ENCODE data around the gene PLA2G4D.

Gene PLA2G4D

DNA sequence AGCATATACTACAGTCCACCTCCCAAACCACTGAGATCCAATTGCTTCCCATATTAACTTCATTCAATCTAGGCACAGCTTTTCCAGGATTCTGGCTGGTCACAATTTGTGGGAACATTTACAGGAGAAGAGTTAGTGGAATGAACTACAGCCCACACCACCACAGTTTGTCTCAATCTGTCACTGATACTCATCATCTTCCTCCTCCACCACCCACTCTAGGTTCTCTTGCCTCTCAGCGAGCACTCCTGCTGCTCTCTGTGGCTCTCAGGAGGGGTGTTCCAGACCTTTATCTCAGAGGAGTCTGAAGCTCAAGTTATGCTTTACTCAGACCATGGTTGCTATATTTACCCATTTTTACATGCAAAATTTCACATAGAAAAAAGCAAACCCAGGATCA, 25.9 kb upstream of the PLA2G4D start:
- H3K27me3 ChIP-seq (replicated peaks), result peaks cover 19% of the 10 kb centered on the region

DNA sequence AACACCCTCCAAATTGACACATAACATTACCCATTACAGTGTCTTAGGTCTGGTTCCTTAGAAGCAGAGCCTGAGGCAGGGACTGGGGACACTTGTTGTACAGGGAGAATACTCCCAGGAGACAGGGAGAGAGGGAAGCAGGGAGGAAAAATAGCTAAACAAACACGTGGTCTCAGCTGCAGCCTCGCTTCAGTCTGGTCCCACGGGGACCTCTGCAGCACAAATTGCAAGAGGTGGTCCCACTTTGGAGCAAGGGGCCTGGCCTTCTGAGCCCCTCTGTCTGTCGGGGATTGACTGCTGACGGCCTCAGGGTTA, 25.0 kb upstream of the PLA2G4D start:
- DNase-seq, result no peak
- Histone ChIP-seq H3K36me3 (replicated peaks) (no peaks in the 10 kb centered on the region), H3K27me3 (replicated peaks) (peaks cover 20% of the 10 kb centered on the region), H3K27ac (no peak overlapping the region), H3K4me3 (ENCODE audit: low read depth, low read length) (no peak overlapping the region)
- in situ Hi-C loops (cut with HindIII; ENCODE audit: low pct_ligation_motif_present, low sequenced_read_pairs), result no loop called here
- TF ChIP-seq, protein P1, sequence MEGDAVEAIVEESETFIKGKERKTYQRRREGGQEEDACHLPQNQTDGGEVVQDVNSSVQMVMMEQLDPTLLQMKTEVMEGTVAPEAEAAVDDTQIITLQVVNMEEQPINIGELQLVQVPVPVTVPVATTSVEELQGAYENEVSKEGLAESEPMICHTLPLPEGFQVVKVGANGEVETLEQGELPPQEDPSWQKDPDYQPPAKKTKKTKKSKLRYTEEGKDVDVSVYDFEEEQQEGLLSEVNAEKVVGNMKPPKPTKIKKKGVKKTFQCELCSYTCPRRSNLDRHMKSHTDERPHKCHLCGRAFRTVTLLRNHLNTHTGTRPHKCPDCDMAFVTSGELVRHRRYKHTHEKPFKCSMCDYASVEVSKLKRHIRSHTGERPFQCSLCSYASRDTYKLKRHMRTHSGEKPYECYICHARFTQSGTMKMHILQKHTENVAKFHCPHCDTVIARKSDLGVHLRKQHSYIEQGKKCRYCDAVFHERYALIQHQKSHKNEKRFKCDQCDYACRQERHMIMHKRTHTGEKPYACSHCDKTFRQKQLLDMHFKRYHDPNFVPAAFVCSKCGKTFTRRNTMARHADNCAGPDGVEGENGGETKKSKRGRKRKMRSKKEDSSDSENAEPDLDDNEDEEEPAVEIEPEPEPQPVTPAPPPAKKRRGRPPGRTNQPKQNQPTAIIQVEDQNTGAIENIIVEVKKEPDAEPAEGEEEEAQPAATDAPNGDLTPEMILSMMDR (IDR thresholded peaks at IDR 0.05; ENCODE audit: low read depth, low read length, missing control alignments), result no peak

More for the DNA sequence above, 25.9 kb upstream of the PLA2G4D start:
- TF ChIP-seq, protein P1 (IDR thresholded peaks at IDR 0.05; ENCODE audit: low read depth, low read length, missing control alignments), result no peak
- Histone ChIP-seq H3K27ac (no peak overlapping the region), H3K4me3 (ENCODE audit: low read depth, low read length) (no peak overlapping the region), H3K36me3 (replicated peaks) (no peaks in the 10 kb centered on the region)
- in situ Hi-C loops (cut with HindIII; ENCODE audit: low pct_ligation_motif_present, low sequenced_read_pairs), result no loop called here
- DNase-seq, result no peak

GRCh38 chr15:42118650-42119445, 24.5 kb upstream of the PLA2G4D start:
- H3K36me3 ChIP-seq (replicated peaks), result no peaks in the 10 kb centered on the region
- H3K27me3 ChIP-seq (replicated peaks), result peaks cover 17% of the 10 kb centered on the region
- TF ChIP-seq, protein P1 (IDR thresholded peaks at IDR 0.05; ENCODE audit: low read depth, low read length, missing control alignments), result no peak
- in situ Hi-C loops (cut with HindIII; ENCODE audit: low pct_ligation_motif_present, low sequenced_read_pairs), result no loop called here
- H3K4me3 ChIP-seq (ENCODE audit: low read depth, low read length), result no peak overlapping the region
- no peak overlapping the region for H3K27ac ChIP-seq
- no peak for DNase-seq

GRCh38 chr15:42111924-42112323, 17.6 kb upstream of the PLA2G4D start:
- Histone ChIP-seq H3K27ac (no peak overlapping the region), H3K36me3 (replicated peaks) (no peaks in the 10 kb centered on the region), H3K4me3 (ENCODE audit: low read depth, low read length) (no peak overlapping the region), H3K27me3 (replicated peaks) (peaks cover 3% of the 10 kb centered on the region)
- in situ Hi-C loops (cut with HindIII; ENCODE audit: low pct_ligation_motif_present, low sequenced_read_pairs), result no loop called here
- DNase-seq, result no peak
- TF ChIP-seq, protein P1 (IDR thresholded peaks at IDR 0.05; ENCODE audit: low read depth, low read length, missing control alignments), result no peak

GRCh38 chr15:42110367-42110766, 16.0 kb upstream of the PLA2G4D start:
- in situ Hi-C loops (cut with HindIII; ENCODE audit: low pct_ligation_motif_present, low sequenced_read_pairs), result no loop called here
- DNase-seq, result no peak
- Histone ChIP-seq H3K27ac (no peak overlapping the region), H3K36me3 (replicated peaks) (no peaks in the 10 kb centered on the region), H3K27me3 (replicated peaks) (peaks cover 2% of the 10 kb centered on the region), H3K4me3 (ENCODE audit: low read depth, low read length) (no peak overlapping the region)
- TF ChIP-seq, protein P1 (IDR thresholded peaks at IDR 0.05; ENCODE audit: low read depth, low read length, missing control alignments), result no peak

DNA sequence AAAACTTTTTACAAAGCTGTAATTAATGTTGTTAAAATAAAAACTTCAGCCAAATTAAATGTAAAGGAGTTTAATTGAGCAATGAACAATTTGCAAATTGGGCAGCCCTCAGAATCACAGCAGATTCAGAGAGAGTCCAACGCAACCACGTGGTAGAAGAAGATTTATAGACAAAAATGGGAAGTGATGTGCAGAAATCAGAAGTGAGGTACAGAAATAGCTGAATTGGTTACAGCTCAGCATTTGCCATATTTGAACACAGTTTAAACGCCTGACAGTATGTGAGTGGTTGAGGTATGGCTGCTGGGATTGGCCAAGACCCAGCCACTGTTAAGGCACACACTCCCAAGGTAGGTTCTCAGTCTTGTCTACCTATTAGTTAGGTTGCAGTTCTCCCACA, 14.4 kb upstream of the PLA2G4D start:
- TF ChIP-seq, protein P1 (IDR thresholded peaks at IDR 0.05; ENCODE audit: low read depth, low read length, missing control alignments), result no peak
- in situ Hi-C loops (cut with HindIII; ENCODE audit: low pct_ligation_motif_present, low sequenced_read_pairs), result no loop called here
- no peaks in the 10 kb centered on the region for H3K27me3 ChIP-seq (replicated peaks)

More for the DNA sequence above, 14.4 kb upstream of the PLA2G4D start:
- no peak overlapping the region for H3K27ac ChIP-seq
- H3K36me3 ChIP-seq (replicated peaks), result no peaks in the 10 kb centered on the region
- H3K4me3 ChIP-seq (ENCODE audit: low read depth, low read length), result no peak overlapping the region
- no peak for DNase-seq
